HepG2 (cell line): Measurements from ENCODE around the gene CRIP1. TPM values are rescaled to one million over a fixed set of nuclear protein-coding genes. Genes with fewer than 3 reads are reported as not detected.

Experiments used
- ATAC-seq: fragments of 200-7000 bp; cut with Tn5 transposase; 3 replicates; pipeline ENCODE4 v1.9.1; 2020; ENCODE audit warnings: mild to moderate bottlenecking, moderate library complexity
- BruUV-seq: library from RNA; stranded (reverse); fragments of 400-500 nt; replicated peaks from 2 replicates; lab custom pipeline; 2021; lab: Mats Ljungman, UMichigan
- CTCF ChIA-PET: fragments of 300-600 bp; formaldehyde crosslinking; extraction: SDS; loops from one replicate; lab custom pipeline; 2021; ENCODE audit warnings: low total read pairs, inconsistent platforms, low intra/inter-chr PET ratio; lab: Yijun Ruan, JAX
- POLR2A ChIA-PET: fragments of 350-600 bp; sonication (Branson Sonifier 250); formaldehyde crosslinking; loops from one replicate; lab custom pipeline; 2020; ENCODE audit warnings: antibody characterized with exemption, inconsistent platforms; lab: Yijun Ruan, JAX
- DNase-seq: peaks from one replicate; pipeline ENCODE4 v3.0.0-alpha.2; 2015; ENCODE audit warnings: low spot score
- FAIRE-seq: peaks from 3 replicates; lab custom pipeline; 2011; peaks lifted over from hg19 to GRCh38; lab: Jason Lieb, UNC
- H2AFZ ChIP-seq: one replicate; pipeline ENCODE4 v1.6.1; 2011; ENCODE audit warnings: low read length, inconsistent platforms
- H3K27ac ChIP-seq: fragments of 300-600 bp; 3 replicates; pipeline ENCODE4 v1.8.0; 2011; ENCODE audit warnings: mixed run types, mild to moderate bottlenecking, mixed read lengths, low read length, inconsistent platforms; ENCODE audit not compliant: insufficient read depth; ENCODE audit errors: extremely low read length
- H3K27me3 ChIP-seq, 2 experiments: fragments of 200-600 bp in 1 of 2; 2 replicates in 1 of 2; 3 replicates in 1 of 2; pipeline versions ENCODE4 v1.6.0 to v1.8.0; 2011; ENCODE audit warnings: low read length in 2 of 2, mild to moderate bottlenecking in 2 of 2, moderate library complexity in 2 of 2, inconsistent platforms in 1 of 2; ENCODE audit not compliant: insufficient read depth in 2 of 2, control insufficient read depth in 1 of 2
- H3K36me3 ChIP-seq, 2 experiments: fragments of 200-600 bp in 1 of 2; replicated peaks in 1 of 2; 2 replicates in 1 of 2; 3 replicates in 1 of 2; pipeline versions ENCODE4 v1.5.1 to v1.8.0; 2011; ENCODE audit warnings: low read length in 2 of 2, inconsistent platforms in 1 of 2; ENCODE audit not compliant: insufficient read depth in 2 of 2, control insufficient read depth in 1 of 2
- H3K4me1 ChIP-seq: 2 replicates; pipeline ENCODE4 v1.5.1; 2012; ENCODE audit warnings: low read length, inconsistent platforms; ENCODE audit not compliant: insufficient read depth
- H3K4me2 ChIP-seq: 2 replicates; pipeline ENCODE4 v1.6.0; 2011; ENCODE audit warnings: low read depth, low read length, inconsistent platforms
- H3K4me3 ChIP-seq, 3 experiments: fragments of 200-600 bp in 1 of 3; sonication (generic), shearing (Covaris generic) in 1 of 3; replicated peaks in 1 of 3; 2 replicates each; pipeline ENCODE4 v1.5.1; 2011 to 2016; ENCODE audit warnings: low read length in 3 of 3, inconsistent platforms in 2 of 3, low read depth in 2 of 3, mild to moderate bottlenecking in 2 of 3, control low read depth in 1 of 3, mixed read lengths in 1 of 3; ENCODE audit not compliant: insufficient read depth in 1 of 3
- H3K79me2 ChIP-seq: one replicate; pipeline ENCODE4 v1.6.1; 2011; ENCODE audit warnings: low read length, inconsistent platforms; ENCODE audit not compliant: insufficient read depth
- H3K9ac ChIP-seq: 2 replicates; pipeline ENCODE4 v1.6.0; 2011; ENCODE audit warnings: mild to moderate bottlenecking, low read depth, low read length, inconsistent platforms; ENCODE audit not compliant: insufficient read depth
- H3K9me3 ChIP-seq: 2 replicates; pipeline ENCODE4 v1.5.1; 2012; ENCODE audit warnings: mild to moderate bottlenecking, low read length
- H4K20me1 ChIP-seq: 2 replicates; pipeline ENCODE4 v1.6.0; 2011; ENCODE audit warnings: inconsistent platforms, mild to moderate bottlenecking, low read length, moderate library complexity; ENCODE audit not compliant: insufficient read depth
- FOXA3 ChIP-seq: IDR thresholded peaks from 2 replicates; pipeline ENCODE4 v1.6.1; 2016; ENCODE audit warnings: missing genetic modification reagents, missing compliant biosample characterization
- MBNL3 ChIP-seq: fragments of 250-450 bp; sonication (Bioruptor Pico); conservative IDR thresholded peaks from 2 replicates; pipeline ENCODE4 v1.8.0; 2022; ENCODE audit warnings: mild to moderate bottlenecking, inconsistent platforms
- RFXAP ChIP-seq: sonication (generic); formaldehyde crosslinking; IDR thresholded peaks from 2 replicates; pipeline ENCODE4 v1.4.0; 2020; ENCODE audit warnings: missing genetic modification reagents, borderline replicate concordance
- ZC3H13 ChIP-seq: sonication (generic); formaldehyde crosslinking; IDR thresholded peaks from 2 replicates; pipeline ENCODE4 v1.8.1; 2023; ENCODE audit warnings: mild to moderate bottlenecking, missing genetic modification reagents, moderate library complexity
- WGBS: methylation state at CpG from one replicate; pipeline ENCODE4 v1.1.6; 2017; ENCODE audit warnings: low lambda C conversion rate; 5-methylcytosine and 5-hydroxymethylcytosine counted together
- in situ Hi-C: cut with HindIII; loops from 2 replicates; pipeline ENCODE4 v1.10.0; 2017; ENCODE audit warnings: low pct_unique_long_range_greater_than_20kb; ENCODE audit not compliant: extremely low pct_ligation_motif_present
- intact Hi-C: fragments of 100-400 bp; cut with micrococcal nuclease; formaldehyde crosslinking; loops from one replicate; pipeline ENCODE4 v1.10.0; 2022; ENCODE audit not compliant: unreplicated experiment
- polyA plus RNA-seq, 8 experiments: library from polyadenylated mRNA; depleted of rRNA in 3 of 8; stranded (reverse) in 7 of 8; unstranded in 1 of 8; fragments of >200 nt; fragmentation: Illumina TruSeq in 4 of 8; extraction: Trizol in 4 of 8; gene quantifications; 2 replicates each; pipeline versions ENCODE4 v1.2.1 to v1.2.3, GENCODE V29; 2011 to 2016; ENCODE audit warnings: low read depth in 4 of 8, missing spikeins in 1 of 8, mixed read lengths in 1 of 8; ENCODE audit not compliant: insufficient read depth in 1 of 8
- total RNA-seq, 5 experiments: library from RNA; depleted of rRNA; stranded (reverse); fragments of >200 nt; fragmentation: Illumina TruSeq; extraction: Trizol; gene quantifications; 2 replicates each; pipeline ENCODE4 v1.2.3, GENCODE V29; 2016; ENCODE audit warnings: low read depth in 1 of 5
- TF ChIP-seq, protein P1 (sequence below): sonication (generic); formaldehyde crosslinking; IDR thresholded peaks from 2 replicates; pipeline ENCODE4 v1.5.0; 2020; ENCODE audit warnings: missing genetic modification reagents, mild to moderate bottlenecking, borderline replicate concordance
- TF ChIP-seq, protein P2 (sequence below): IDR thresholded peaks from 2 replicates; pipeline ENCODE4 v1.6.1; 2016; ENCODE audit warnings: low read depth, missing genetic modification reagents, missing compliant biosample characterization

The CRIP1 gene
- total and polyA plus RNA-seq, 2 of the 13 experiments (the other 11 are each of a cell fraction or from before 2014, with no cell fraction given) = 53.9 to 59.5 TPM

DNA sequence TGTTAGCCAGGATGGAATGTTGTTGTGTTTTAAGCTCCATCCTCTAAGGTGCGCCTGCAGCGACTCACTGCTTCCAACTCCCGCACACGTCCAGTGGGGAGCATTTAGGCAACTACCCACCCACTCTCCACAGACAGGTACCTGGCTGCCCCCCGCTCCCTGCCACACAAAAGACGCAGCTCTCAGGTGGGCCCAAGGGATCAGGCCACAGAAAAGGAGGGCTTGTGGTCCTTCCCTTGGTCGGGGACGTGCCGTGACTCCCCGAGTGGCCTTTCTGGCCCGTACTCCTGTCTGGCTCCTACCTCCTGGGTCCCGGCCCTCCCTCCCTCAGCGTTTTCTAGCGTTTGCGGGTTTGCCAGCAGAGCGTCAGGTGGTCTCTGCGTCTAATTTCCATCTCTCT lies 20.6 kb downstream of the CRIP1 start:
- Histone ChIP-seq H3K36me3 (no peaks in the 10 kb centered on the region), H3K79me2 (no peaks in the 10 kb centered on the region), H3K27me3 (peaks cover 5 to 50% of the 10 kb centered on the region in 2 experiments; a peak in 4 of 5 replicates), H3K9ac (no peak overlapping the region), H4K20me1 (no peaks in the 10 kb centered on the region), H3K4me3 (no peak overlapping the region), H3K4me1 (peaks cover 32% of the 10 kb centered on the region), H3K4me2 (no peak overlapping the region), H3K9me3 (no peaks in the 10 kb centered on the region), H2AFZ (no peak overlapping the region)
- no peak for FAIRE-seq
- no TSS peak for BruUV-seq
- no peak for DNase-seq
- intact Hi-C loops (no loop called here), in situ Hi-C loops (no loop called here)
- 37% methylated on average over 12 of the region's 17 CpGs for WGBS
- ATAC-seq = no peak
- CTCF ChIA-PET = no interaction called here
- POLR2A ChIA-PET = no interaction called here
- TF ChIP-seq RFXAP (CRISPR knock-in tag) (no peak), MBNL3 (no peak), ZC3H13 (CRISPR knock-in tag) (no peak), FOXA3 (CRISPR knock-in tag) (no peak)
- TF ChIP-seq, protein P1, sequence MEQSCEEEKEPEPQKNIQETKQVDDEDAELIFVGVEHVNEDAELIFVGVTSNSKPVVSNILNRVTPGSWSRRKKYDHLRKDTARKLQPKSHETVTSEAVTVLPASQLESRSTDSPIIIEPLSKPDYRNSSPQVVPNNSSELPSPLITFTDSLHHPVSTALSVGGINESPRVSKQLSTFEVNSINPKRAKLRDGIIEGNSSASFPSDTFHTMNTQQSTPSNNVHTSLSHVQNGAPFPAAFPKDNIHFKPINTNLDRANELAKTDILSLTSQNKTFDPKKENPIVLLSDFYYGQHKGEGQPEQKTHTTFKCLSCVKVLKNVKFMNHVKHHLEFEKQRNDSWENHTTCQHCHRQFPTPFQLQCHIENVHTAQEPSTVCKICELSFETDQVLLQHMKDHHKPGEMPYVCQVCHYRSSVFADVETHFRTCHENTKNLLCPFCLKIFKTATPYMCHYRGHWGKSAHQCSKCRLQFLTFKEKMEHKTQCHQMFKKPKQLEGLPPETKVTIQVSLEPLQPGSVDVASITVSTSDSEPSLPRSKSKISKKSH (CRISPR knock-in tag) = no peak
- TF ChIP-seq, protein P2, sequence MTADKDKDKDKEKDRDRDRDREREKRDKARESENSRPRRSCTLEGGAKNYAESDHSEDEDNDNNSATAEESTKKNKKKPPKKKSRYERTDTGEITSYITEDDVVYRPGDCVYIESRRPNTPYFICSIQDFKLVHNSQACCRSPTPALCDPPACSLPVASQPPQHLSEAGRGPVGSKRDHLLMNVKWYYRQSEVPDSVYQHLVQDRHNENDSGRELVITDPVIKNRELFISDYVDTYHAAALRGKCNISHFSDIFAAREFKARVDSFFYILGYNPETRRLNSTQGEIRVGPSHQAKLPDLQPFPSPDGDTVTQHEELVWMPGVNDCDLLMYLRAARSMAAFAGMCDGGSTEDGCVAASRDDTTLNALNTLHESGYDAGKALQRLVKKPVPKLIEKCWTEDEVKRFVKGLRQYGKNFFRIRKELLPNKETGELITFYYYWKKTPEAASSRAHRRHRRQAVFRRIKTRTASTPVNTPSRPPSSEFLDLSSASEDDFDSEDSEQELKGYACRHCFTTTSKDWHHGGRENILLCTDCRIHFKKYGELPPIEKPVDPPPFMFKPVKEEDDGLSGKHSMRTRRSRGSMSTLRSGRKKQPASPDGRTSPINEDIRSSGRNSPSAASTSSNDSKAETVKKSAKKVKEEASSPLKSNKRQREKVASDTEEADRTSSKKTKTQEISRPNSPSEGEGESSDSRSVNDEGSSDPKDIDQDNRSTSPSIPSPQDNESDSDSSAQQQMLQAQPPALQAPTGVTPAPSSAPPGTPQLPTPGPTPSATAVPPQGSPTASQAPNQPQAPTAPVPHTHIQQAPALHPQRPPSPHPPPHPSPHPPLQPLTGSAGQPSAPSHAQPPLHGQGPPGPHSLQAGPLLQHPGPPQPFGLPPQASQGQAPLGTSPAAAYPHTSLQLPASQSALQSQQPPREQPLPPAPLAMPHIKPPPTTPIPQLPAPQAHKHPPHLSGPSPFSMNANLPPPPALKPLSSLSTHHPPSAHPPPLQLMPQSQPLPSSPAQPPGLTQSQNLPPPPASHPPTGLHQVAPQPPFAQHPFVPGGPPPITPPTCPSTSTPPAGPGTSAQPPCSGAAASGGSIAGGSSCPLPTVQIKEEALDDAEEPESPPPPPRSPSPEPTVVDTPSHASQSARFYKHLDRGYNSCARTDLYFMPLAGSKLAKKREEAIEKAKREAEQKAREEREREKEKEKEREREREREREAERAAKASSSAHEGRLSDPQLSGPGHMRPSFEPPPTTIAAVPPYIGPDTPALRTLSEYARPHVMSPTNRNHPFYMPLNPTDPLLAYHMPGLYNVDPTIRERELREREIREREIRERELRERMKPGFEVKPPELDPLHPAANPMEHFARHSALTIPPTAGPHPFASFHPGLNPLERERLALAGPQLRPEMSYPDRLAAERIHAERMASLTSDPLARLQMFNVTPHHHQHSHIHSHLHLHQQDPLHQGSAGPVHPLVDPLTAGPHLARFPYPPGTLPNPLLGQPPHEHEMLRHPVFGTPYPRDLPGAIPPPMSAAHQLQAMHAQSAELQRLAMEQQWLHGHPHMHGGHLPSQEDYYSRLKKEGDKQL (CRISPR knock-in tag) = no peak
- TF ChIP-seq, all 625 proteins: peak for 0
- no peak overlapping the region for H3K27ac ChIP-seq
